Skeletal muscle tissue (tissue), 4 donors: ENCODE measurements around the gene CDKN2AIP. TPM values are rescaled to one million over a fixed set of nuclear protein-coding genes. Genes with fewer than 3 reads are reported as not detected.
A peak's percentile ranks its signal among the peaks of the same experiment; 100 is the strongest.
"Not testable (repeated sequence)": the region's sequence is repeated elsewhere in the genome, so short reads cannot be mapped to it uniquely, and the experiment has no call there.

Experiments
- H3K27ac ChIP-seq: one replicate; pipeline ENCODE4 v1.7.0; 2013; ENCODE audit warnings: mild to moderate bottlenecking, low read depth, low read length, inconsistent platforms
- H3K27me3 ChIP-seq, 3 donors: one replicate each; pipeline ENCODE4 v1.7.0; 2013; ENCODE audit warnings: low read length in 3 of 3; ENCODE audit not compliant: control insufficient read depth in 3 of 3, insufficient read depth in 3 of 3
- H3K36me3 ChIP-seq, 3 donors: one replicate each; pipeline ENCODE4 v1.7.0; 2013; ENCODE audit warnings: low read length in 3 of 3; ENCODE audit not compliant: control insufficient read depth in 3 of 3, insufficient read depth in 3 of 3
- H3K4me1 ChIP-seq, 3 donors: one replicate each; pipeline ENCODE4 v1.7.0; 2013; ENCODE audit warnings: low read length in 3 of 3, mild to moderate bottlenecking in 3 of 3; ENCODE audit not compliant: control insufficient read depth in 3 of 3, insufficient read depth in 3 of 3
- H3K4me3 ChIP-seq, 3 donors: one replicate each; pipeline ENCODE4 v1.7.0; 2013; ENCODE audit warnings: low read length in 3 of 3
- H3K9ac ChIP-seq, 3 donors: one replicate each; pipeline ENCODE4 v1.7.0; 2013; ENCODE audit warnings: low read length in 3 of 3, mild to moderate bottlenecking in 3 of 3, moderate library complexity in 2 of 3, low read depth in 1 of 3
- H3K9me3 ChIP-seq, 3 donors: one replicate each; pipeline ENCODE4 v1.7.0; 2013; ENCODE audit warnings: low read length in 3 of 3; ENCODE audit not compliant: control insufficient read depth in 3 of 3
- total RNA-seq: library from RNA; depleted of rRNA; stranded (reverse); fragments of >200 nt; gene quantifications from one replicate; pipeline ENCODE4 v1.2.3, GENCODE V29; 2014
- donor health status: Osteomylitis.

CDKN2AIP gene
- total RNA-seq, 1 donor from 2014 or later, result 7.3 TPM

- Histone ChIP-seq H3K9me3 (no peaks in the 10 kb centered on the region), H3K36me3 (no peaks in the 10 kb centered on the region), H3K27ac (no peak overlapping the region), H3K4me1 (peaks cover 0 to 5% (median 0%) of the 10 kb centered on the region in 3 donors), H3K4me3 (no peak overlapping the region), H3K9ac (no peak overlapping the region), H3K27me3 (no peaks in the 10 kb centered on the region)
These were observed 24.0 kb downstream of the CDKN2AIP start for GRCh38 chr4:183468210-183469095.

- Histone ChIP-seq H3K27ac (no peak overlapping the region), H3K36me3 (no peaks in the 10 kb centered on the region), H3K27me3 (no peaks in the 10 kb centered on the region), H3K9me3 (no peaks in the 10 kb centered on the region), H3K9ac (no peak overlapping the region), H3K4me3 (no peak overlapping the region), H3K4me1 (peaks cover 0 to 5% (median 0%) of the 10 kb centered on the region in 3 donors)
These were observed 24.8 kb downstream of the CDKN2AIP start for GRCh38 chr4:183469285-183469684.

- no peak overlapping the region for H3K9ac ChIP-seq
- no peaks in the 10 kb centered on the region for H3K9me3 ChIP-seq
- H3K36me3 ChIP-seq, result no peaks in the 10 kb centered on the region
- H3K4me1 ChIP-seq, result peaks cover 0 to 5% (median 0%) of the 10 kb centered on the region in 3 donors
- no peak overlapping the region for H3K4me3 ChIP-seq
- no peak overlapping the region for H3K27ac ChIP-seq
- no peaks in the 10 kb centered on the region for H3K27me3 ChIP-seq
These were observed 25.5 kb downstream of the CDKN2AIP start for GRCh38 chr4:183469936-183470335.

GRCh38 chr4:183470821-183471220 lies 26.4 kb downstream of the CDKN2AIP start:
- Histone ChIP-seq H3K36me3 (no peaks in the 10 kb centered on the region), H3K9ac (no peak overlapping the region), H3K4me3 (no peak overlapping the region), H3K27me3 (no peaks in the 10 kb centered on the region), H3K27ac (no peak overlapping the region), H3K9me3 (no peaks in the 10 kb centered on the region), H3K4me1 (peaks cover 0 to 5% (median 0%) of the 10 kb centered on the region in 3 donors)

GRCh38 chr4:183471946-183472708 lies 27.7 kb downstream of the CDKN2AIP start:
- H3K27me3 ChIP-seq, result no peaks in the 10 kb centered on the region
- H3K27ac ChIP-seq, result no peak overlapping the region
- H3K36me3 ChIP-seq, result no peaks in the 10 kb centered on the region
- H3K4me1 ChIP-seq, result peaks cover 0 to 5% (median 0%) of the 10 kb centered on the region in 3 donors
- H3K9me3 ChIP-seq, result no peaks in the 10 kb centered on the region
- peak overlapping the region; percentile 23 to 65 (median 45) for H3K4me3 ChIP-seq
- H3K9ac ChIP-seq, result peak overlapping the region in 1 of 3 donors; percentile 10

- Histone ChIP-seq H3K9ac (no peak overlapping the region), H3K4me3 (no peak overlapping the region), H3K4me1 (no peaks in the 10 kb centered on the region), H3K27me3 (no peaks in the 10 kb centered on the region), H3K36me3 (no peaks in the 10 kb centered on the region), H3K27ac (no peak overlapping the region), H3K9me3 (no peaks in the 10 kb centered on the region)
These were observed 33.7 kb downstream of the CDKN2AIP start for GRCh38 chr4:183478123-183478522.

- Histone ChIP-seq H3K9ac (no peak overlapping the region), H3K4me1 (no peaks in the 10 kb centered on the region)
These were observed 34.5 kb downstream of the CDKN2AIP start for GRCh38 chr4:183478926-183479325.

GRCh38 chr4:183482515-183483095 lies 38.2 kb downstream of the CDKN2AIP start:
- not testable (repeated sequence) for H3K9me3 ChIP-seq, H3K9ac ChIP-seq, H3K4me1 ChIP-seq, H3K27ac ChIP-seq, H3K36me3 ChIP-seq, H3K27me3 ChIP-seq, H3K4me3 ChIP-seq

More at GRCh38 chr4:183478926-183479325, 34.5 kb downstream of the CDKN2AIP start:
- no peaks in the 10 kb centered on the region for H3K9me3 ChIP-seq
- H3K27me3 ChIP-seq, result no peaks in the 10 kb centered on the region
- H3K36me3 ChIP-seq, result no peaks in the 10 kb centered on the region
- no peak overlapping the region for H3K27ac ChIP-seq
- no peak overlapping the region for H3K4me3 ChIP-seq

- Histone ChIP-seq H3K27me3 (no peaks in the 10 kb centered on the region), H3K4me3 (no peak overlapping the region), H3K27ac (no peak overlapping the region), H3K9me3 (no peaks in the 10 kb centered on the region), H3K36me3 (no peaks in the 10 kb centered on the region), H3K4me1 (no peaks in the 10 kb centered on the region), H3K9ac (no peak overlapping the region)
These were observed 39.6 kb downstream of the CDKN2AIP start for GRCh38 chr4:183483997-183484396.
